Ishikawa (cell line): ENCODE results near the gene CHMP4B.

ENCODE experiments used
- CEBPB ChIP-seq: IDR thresholded peaks from 2 replicates; pipeline ENCODE4 v1.6.1; 2012
- CREB1 ChIP-seq: IDR thresholded peaks from 2 replicates; pipeline ENCODE4 v1.6.1; 2012; ENCODE audit warnings: low read depth
- EGR1 ChIP-seq: IDR thresholded peaks from 2 replicates; pipeline ENCODE4 v1.6.1; 2012
- EP300 ChIP-seq: IDR thresholded peaks from 2 replicates; pipeline ENCODE4 v1.6.1; 2012; ENCODE audit warnings: borderline replicate concordance
- FOXM1 ChIP-seq: IDR thresholded peaks from 2 replicates; pipeline ENCODE4 v1.6.1; 2012; ENCODE audit warnings: low read depth, borderline replicate concordance
- MAX ChIP-seq: IDR thresholded peaks from 2 replicates; pipeline ENCODE4 v1.6.1; 2012
- NFIC ChIP-seq: IDR thresholded peaks from 2 replicates; pipeline ENCODE4 v1.6.1; 2012
- RAD21 ChIP-seq: IDR thresholded peaks from 2 replicates; pipeline ENCODE4 v1.6.1; 2012; ENCODE audit warnings: low read depth
- TAF1 ChIP-seq: IDR thresholded peaks from 2 replicates; pipeline ENCODE4 v1.6.1; 2012; ENCODE audit warnings: low read depth, mild to moderate bottlenecking
- TCF12 ChIP-seq: IDR thresholded peaks from 2 replicates; pipeline ENCODE4 v1.6.1; 2012; ENCODE audit warnings: low read depth
- TEAD4 ChIP-seq: IDR thresholded peaks from 2 replicates; pipeline ENCODE4 v1.6.1; 2012
- USF1 ChIP-seq: IDR thresholded peaks from 2 replicates; pipeline ENCODE4 v1.6.1; 2012
- YY1 ChIP-seq: IDR thresholded peaks from 2 replicates; pipeline ENCODE4 v1.6.1; 2012; ENCODE audit warnings: low read depth
- ZBTB7A ChIP-seq: IDR thresholded peaks from 2 replicates; pipeline ENCODE4 v1.6.1; 2012; ENCODE audit warnings: low read depth
- TF ChIP-seq, protein P1 (sequence below): IDR thresholded peaks from 2 replicates; pipeline ENCODE4 v1.6.1; 2012; ENCODE audit warnings: low read depth, mild to moderate bottlenecking

The CHMP4B gene

GRCh38 chr20:33840160-33840559 lies 29.0 kb downstream of the CHMP4B start:
- no peak for TF ChIP-seq YY1
- no peak for TF ChIP-seq EP300
- no peak for TF ChIP-seq NFIC
- no peak for TF ChIP-seq EGR1
- TF ChIP-seq FOXM1: no peak
- TF ChIP-seq, protein P1, sequence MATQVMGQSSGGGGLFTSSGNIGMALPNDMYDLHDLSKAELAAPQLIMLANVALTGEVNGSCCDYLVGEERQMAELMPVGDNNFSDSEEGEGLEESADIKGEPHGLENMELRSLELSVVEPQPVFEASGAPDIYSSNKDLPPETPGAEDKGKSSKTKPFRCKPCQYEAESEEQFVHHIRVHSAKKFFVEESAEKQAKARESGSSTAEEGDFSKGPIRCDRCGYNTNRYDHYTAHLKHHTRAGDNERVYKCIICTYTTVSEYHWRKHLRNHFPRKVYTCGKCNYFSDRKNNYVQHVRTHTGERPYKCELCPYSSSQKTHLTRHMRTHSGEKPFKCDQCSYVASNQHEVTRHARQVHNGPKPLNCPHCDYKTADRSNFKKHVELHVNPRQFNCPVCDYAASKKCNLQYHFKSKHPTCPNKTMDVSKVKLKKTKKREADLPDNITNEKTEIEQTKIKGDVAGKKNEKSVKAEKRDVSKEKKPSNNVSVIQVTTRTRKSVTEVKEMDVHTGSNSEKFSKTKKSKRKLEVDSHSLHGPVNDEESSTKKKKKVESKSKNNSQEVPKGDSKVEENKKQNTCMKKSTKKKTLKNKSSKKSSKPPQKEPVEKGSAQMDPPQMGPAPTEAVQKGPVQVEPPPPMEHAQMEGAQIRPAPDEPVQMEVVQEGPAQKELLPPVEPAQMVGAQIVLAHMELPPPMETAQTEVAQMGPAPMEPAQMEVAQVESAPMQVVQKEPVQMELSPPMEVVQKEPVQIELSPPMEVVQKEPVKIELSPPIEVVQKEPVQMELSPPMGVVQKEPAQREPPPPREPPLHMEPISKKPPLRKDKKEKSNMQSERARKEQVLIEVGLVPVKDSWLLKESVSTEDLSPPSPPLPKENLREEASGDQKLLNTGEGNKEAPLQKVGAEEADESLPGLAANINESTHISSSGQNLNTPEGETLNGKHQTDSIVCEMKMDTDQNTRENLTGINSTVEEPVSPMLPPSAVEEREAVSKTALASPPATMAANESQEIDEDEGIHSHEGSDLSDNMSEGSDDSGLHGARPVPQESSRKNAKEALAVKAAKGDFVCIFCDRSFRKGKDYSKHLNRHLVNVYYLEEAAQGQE: no peak
- no peak for TF ChIP-seq ZBTB7A
- no peak for TF ChIP-seq RAD21
- TF ChIP-seq TCF12: no peak
- TF ChIP-seq TEAD4: no peak
- no peak for TF ChIP-seq MAX
- TF ChIP-seq USF1: no peak
- TF ChIP-seq CREB1: no peak
- TF ChIP-seq TAF1: no peak
- TF ChIP-seq CEBPB: no peak

DNA sequence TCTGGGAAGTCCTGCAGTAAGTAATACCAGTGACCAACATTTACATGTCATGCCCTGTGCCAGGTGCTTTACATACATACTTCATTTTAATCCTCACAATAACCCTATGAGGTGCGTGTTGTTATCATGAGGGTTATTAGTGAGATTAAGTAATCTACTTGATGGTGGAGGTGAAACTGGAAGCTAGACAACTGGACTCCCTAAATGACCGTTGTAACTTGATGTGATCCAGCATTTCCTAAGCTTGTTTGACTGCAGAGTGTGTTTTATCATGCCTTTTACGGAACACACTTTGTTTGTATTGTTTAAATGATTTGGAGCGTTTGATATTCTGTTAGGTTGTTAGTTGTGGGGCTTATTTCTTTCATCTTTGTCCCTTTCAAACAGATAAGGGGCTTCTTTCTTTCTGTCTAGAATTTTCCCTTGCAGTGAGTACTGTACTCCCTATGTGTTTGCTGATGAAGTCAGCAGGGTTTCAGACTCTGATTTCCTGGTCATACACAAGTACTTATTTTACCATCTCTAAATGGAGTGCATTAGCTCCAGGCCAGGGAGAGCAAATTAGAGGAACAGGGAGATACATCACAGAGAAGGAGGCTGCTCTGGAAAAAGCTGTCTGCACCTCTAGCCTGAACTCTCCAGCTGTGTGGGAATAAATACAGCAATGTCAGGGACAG lies 29.7 kb downstream of the CHMP4B start:
- no peak for TF ChIP-seq RAD21
- TF ChIP-seq YY1: no peak
- TF ChIP-seq USF1: no peak
- TF ChIP-seq NFIC: no peak
- no peak for TF ChIP-seq TCF12
- no peak for TF ChIP-seq MAX
- TF ChIP-seq, protein P1: no peak
- TF ChIP-seq TEAD4: no peak
- TF ChIP-seq FOXM1: no peak

- TF ChIP-seq USF1: no peak
- TF ChIP-seq EP300: no peak
- TF ChIP-seq EGR1: no peak
- no peak for TF ChIP-seq RAD21
- TF ChIP-seq ZBTB7A: no peak
- no peak for TF ChIP-seq TEAD4
- TF ChIP-seq MAX: no peak
- TF ChIP-seq, protein P1: no peak
- no peak for TF ChIP-seq TCF12
- TF ChIP-seq CREB1: no peak
- TF ChIP-seq CEBPB: no peak
- no peak for TF ChIP-seq TAF1
- no peak for TF ChIP-seq NFIC
- no peak for TF ChIP-seq YY1
- no peak for TF ChIP-seq FOXM1
Observed at GRCh38 chr20:33841436-33841799, 30.3 kb downstream of the CHMP4B start.

DNA sequence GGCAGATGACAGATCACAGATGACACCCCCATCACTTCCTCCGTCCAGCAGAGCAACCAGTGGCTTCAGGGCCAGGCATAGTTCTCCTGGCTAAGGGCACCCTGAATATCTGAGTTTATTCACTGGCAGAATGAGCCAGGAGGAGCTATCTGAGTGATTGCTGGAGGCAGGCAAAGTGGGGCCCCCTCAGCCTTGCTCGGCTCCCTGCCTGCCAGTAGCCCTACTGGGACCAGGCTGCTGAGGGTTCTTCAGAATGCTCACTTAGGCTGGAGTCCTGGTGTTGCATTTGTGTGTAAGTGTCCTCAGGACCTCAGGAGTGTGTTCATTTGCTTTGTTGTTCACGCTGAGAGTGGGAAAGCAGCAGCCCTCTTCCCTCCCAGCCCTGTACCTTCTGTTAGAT lies 31.2 kb downstream of the CHMP4B start:
- TF ChIP-seq CREB1: no peak
- TF ChIP-seq MAX: no peak
- TF ChIP-seq TAF1: no peak
- no peak for TF ChIP-seq TCF12
- TF ChIP-seq RAD21: no peak
